Peyer's patch (tissue), 4 donors: ENCODE results near the gene GAK.

ENCODE experiments used
- CTCF ChIP-seq, 6 experiments: fragments of 450-650 bp in 4 of 6; fragments of 200-600 bp in 2 of 6; sonication (generic) in 1 of 6; IDR thresholded peaks; one replicate each; pipeline ENCODE4 v1.5.1; 2017 to 2019; ENCODE audit warnings: antibody characterized with exemption in 6 of 6, mild to moderate bottlenecking in 3 of 6, moderate library complexity in 1 of 6
- POLR2A ChIP-seq, 2 donors: fragments of 450-650 bp; IDR thresholded peaks; one replicate each; pipeline ENCODE4 v1.5.1; 2017; ENCODE audit warnings: antibody characterized with exemption in 2 of 2, mild to moderate bottlenecking in 2 of 2, moderate library complexity in 2 of 2

DNA sequence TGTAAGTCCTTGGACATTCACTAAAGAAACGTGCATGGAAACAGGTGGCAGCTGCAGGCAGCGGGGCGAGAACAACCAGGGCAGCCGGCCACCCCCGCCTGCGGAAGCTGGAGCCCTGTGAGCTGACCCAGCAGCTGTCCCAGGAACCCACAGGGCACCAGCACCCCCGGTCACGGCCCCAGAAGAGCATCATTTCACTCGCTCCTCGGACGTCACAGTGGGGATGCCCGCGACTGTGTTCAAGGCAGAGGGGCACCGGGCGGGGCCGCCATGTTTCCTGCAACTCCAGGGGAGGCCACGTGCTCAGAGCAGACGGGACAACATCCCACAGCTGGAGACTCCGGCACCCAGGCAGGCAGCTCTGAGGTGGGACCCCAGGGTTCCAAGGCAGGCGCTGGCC is 61.2 kb downstream of the GAK start:
- TF ChIP-seq CTCF (IDR thresholded peaks at IDR 0.05) = no peak
- TF ChIP-seq POLR2A (IDR thresholded peaks at IDR 0.05) = no peak
